HFFc6 (cell line): ENCODE data around the gene ZFP62. TPM values are rescaled to one million over a fixed set of nuclear protein-coding genes. Genes with fewer than 3 reads are reported as not detected.

ENCODE experiments used
- DNase-seq: peaks from one replicate; pipeline ENCODE4 v3.0.0-alpha.2; 2018
- H3K27ac Mint-ChIP-seq: 2 replicates; pipeline ENCODE4 v1.8.0; 2020; ENCODE audit warnings: mild to moderate bottlenecking, mixed read lengths
- H3K27me3 Mint-ChIP-seq: 2 replicates; pipeline ENCODE4 v1.8.0; 2021; ENCODE audit warnings: mild to moderate bottlenecking, moderate library complexity, mixed read lengths; ENCODE audit not compliant: insufficient read depth
- H3K36me3 Mint-ChIP-seq: 2 replicates; pipeline ENCODE4 v1.8.0; 2021; ENCODE audit warnings: low read depth, mixed read lengths
- H3K4me1 Mint-ChIP-seq: 2 replicates; pipeline ENCODE4 v1.8.0; 2020; ENCODE audit warnings: low read depth, mixed read lengths
- H3K4me3 Mint-ChIP-seq: 2 replicates; pipeline ENCODE4 v1.8.0; 2020; ENCODE audit warnings: mild to moderate bottlenecking, moderate library complexity, mixed read lengths
- H3K9me3 Mint-ChIP-seq: 2 replicates; pipeline ENCODE4 v1.8.0; 2020; ENCODE audit warnings: mild to moderate bottlenecking, mixed read lengths
- CTCF ChIP-seq: fragments of 200-600 bp; sonication (generic); IDR thresholded peaks from 2 replicates; pipeline ENCODE4 v1.5.0; 2021; ENCODE audit warnings: antibody characterized with exemption, mild to moderate bottlenecking
- total RNA-seq, 6 experiments: library from RNA; stranded (reverse); fragmentation: NEBNext Ultra II Directional; extraction: Animal tissue kit (Norgen Biotek cat#: 25700); gene quantifications; 2 replicates in 1 of 6; 3 replicates in 5 of 6; pipeline ENCODE4 v1.2.3, GENCODE V29; 2021

The ZFP62 gene
- total RNA-seq, 6 experiments from 2014 or later = 9.6 to 12.1 (median 10.2) TPM

GRCh38 chr5:180850434-180851078 is 10.5 kb downstream of the ZFP62 start:
- no peak for TF ChIP-seq CTCF
- no peak overlapping the region for H3K27ac Mint-ChIP-seq
- no peak for DNase-seq
- peaks cover 98% of the 10 kb centered on the region for H3K36me3 Mint-ChIP-seq
- H3K4me3 Mint-ChIP-seq = no peak overlapping the region
- no peaks in the 10 kb centered on the region; the same call in 1 of the 2 replicates for H3K27me3 Mint-ChIP-seq
- peaks cover 48% of the 10 kb centered on the region for H3K9me3 Mint-ChIP-seq
- peaks cover 9% of the 10 kb centered on the region for H3K4me1 Mint-ChIP-seq

- Mint-ChIP-seq H3K27me3 (no peaks in the 10 kb centered on the region; the same call in 1 of the 2 replicates), H3K9me3 (peaks cover 48% of the 10 kb centered on the region), H3K27ac (no peak overlapping the region), H3K36me3 (peaks cover 93% of the 10 kb centered on the region), H3K4me3 (no peak overlapping the region), H3K4me1 (peaks cover 9% of the 10 kb centered on the region)
- TF ChIP-seq CTCF = no peak
- no peak for DNase-seq
Measured at GRCh38 chr5:180849827-180850226, 11.2 kb downstream of the ZFP62 start.

- Mint-ChIP-seq H3K27me3 (no peaks in the 10 kb centered on the region; the same call in 1 of the 2 replicates), H3K36me3 (peaks cover 83% of the 10 kb centered on the region), H3K4me1 (peaks cover 9% of the 10 kb centered on the region)
Measured at GRCh38 chr5:180848878-180849277, 12.2 kb downstream of the ZFP62 start.

GRCh38 chr5:180848265-180848664 is 12.8 kb downstream of the ZFP62 start:
- H3K27me3 Mint-ChIP-seq = no peaks in the 10 kb centered on the region; the same call in 1 of the 2 replicates
- no peak for TF ChIP-seq CTCF
- no peak overlapping the region for H3K4me3 Mint-ChIP-seq
- peaks cover 78% of the 10 kb centered on the region for H3K36me3 Mint-ChIP-seq
- peaks cover 9% of the 10 kb centered on the region for H3K4me1 Mint-ChIP-seq
- H3K9me3 Mint-ChIP-seq = peaks cover 48% of the 10 kb centered on the region
- H3K27ac Mint-ChIP-seq = no peak overlapping the region
- no peak for DNase-seq

More at GRCh38 chr5:180848878-180849277, 12.2 kb downstream of the ZFP62 start:
- no peak for DNase-seq
- peaks cover 48% of the 10 kb centered on the region for H3K9me3 Mint-ChIP-seq
- peak; percentile 43; the same call in 1 of the 2 replicates for TF ChIP-seq CTCF
- no peak overlapping the region for H3K4me3 Mint-ChIP-seq
- no peak overlapping the region for H3K27ac Mint-ChIP-seq

GRCh38 chr5:180847026-180847425 is 14.1 kb downstream of the ZFP62 start:
- H3K27me3 Mint-ChIP-seq = no peaks in the 10 kb centered on the region; the same call in 1 of the 2 replicates
- TF ChIP-seq CTCF = no peak
- H3K27ac Mint-ChIP-seq = no peak overlapping the region
- no peak for DNase-seq
- H3K36me3 Mint-ChIP-seq = peaks cover 67% of the 10 kb centered on the region
- H3K9me3 Mint-ChIP-seq = peaks cover 44% of the 10 kb centered on the region
- no peaks in the 10 kb centered on the region for H3K4me1 Mint-ChIP-seq
- H3K4me3 Mint-ChIP-seq = no peak overlapping the region
